T-helper 1 cell treated with Interleukin-12 subunit alpha and Interleukin-12 subunit beta and Interleukin-4 antibody, amounts not matched to agents 30 μg/mL and 1 μg/mL, for 36 hours (primary cell): ENCODE data around the gene CMTM2.

ENCODE experiments used
- H3K27ac Mint-ChIP-seq: one replicate; pipeline ENCODE4 v1.8.0; 2021; ENCODE audit warnings: mild to moderate bottlenecking, mixed read lengths
- H3K27me3 Mint-ChIP-seq: one replicate; pipeline ENCODE4 v1.8.0; 2021; ENCODE audit warnings: low read depth, mixed read lengths
- H3K36me3 Mint-ChIP-seq: one replicate; pipeline ENCODE4 v1.8.0; 2021; ENCODE audit warnings: low read depth, mixed read lengths
- H3K4me1 Mint-ChIP-seq: one replicate; pipeline ENCODE4 v1.8.0; 2021; ENCODE audit warnings: low read depth, mixed read lengths
- H3K4me3 Mint-ChIP-seq: one replicate; pipeline ENCODE4 v1.8.0; 2021; ENCODE audit warnings: mild to moderate bottlenecking, moderate library complexity, mixed read lengths
- H3K9me3 Mint-ChIP-seq: one replicate; pipeline ENCODE4 v1.8.0; 2021; ENCODE audit warnings: mixed read lengths

The CMTM2 gene, protein sequence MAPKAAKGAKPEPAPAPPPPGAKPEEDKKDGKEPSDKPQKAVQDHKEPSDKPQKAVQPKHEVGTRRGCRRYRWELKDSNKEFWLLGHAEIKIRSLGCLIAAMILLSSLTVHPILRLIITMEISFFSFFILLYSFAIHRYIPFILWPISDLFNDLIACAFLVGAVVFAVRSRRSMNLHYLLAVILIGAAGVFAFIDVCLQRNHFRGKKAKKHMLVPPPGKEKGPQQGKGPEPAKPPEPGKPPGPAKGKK

DNA sequence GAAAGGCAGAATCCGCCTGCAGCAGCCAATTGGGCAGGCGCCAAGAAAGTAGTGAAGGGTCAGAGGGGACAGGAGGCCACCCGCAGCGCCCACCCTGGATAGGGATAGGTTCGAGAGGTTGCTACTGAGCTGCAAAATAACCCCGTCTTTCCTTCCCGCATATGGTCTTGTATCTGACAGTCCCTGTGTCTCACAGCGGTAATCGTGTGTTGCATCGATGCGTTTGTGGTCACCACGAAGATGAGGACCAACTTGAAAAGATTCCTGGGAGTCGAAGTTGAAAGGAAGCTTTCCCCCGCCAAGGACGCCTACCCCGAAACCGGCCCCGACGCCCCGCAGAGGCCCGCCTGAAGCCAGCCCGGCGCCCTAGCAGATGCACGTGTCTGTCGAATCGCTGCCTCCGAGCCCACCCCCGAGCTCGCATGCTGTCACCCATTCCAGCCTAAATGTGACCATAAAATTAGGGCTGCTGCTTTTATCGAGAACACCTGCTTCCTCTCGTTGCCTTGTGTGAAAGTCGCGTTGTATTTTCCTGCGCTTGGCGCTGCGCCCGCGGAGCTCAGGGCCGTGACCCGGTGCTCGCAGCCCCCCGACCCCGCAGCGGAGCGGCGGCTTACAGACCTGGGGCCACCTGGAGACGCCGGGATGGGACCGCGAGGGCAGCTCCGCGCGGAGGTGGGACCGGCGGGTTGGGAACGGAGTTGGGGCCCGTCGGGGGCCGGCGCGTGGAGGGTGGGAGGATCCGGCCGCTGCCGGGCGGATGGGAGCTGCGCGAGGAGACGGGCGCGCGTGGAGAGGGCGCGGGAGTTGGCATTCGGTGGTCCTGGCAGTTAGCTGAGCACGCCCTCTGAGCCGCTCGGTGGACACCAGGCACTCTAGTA, at the start of gene CMTM2:
TSS of gene CMTM2 (plus strand) at position 813 of the 881 bp plus-strand sequence. CDS start 145 bp downstream, outside the sequence.
- Mint-ChIP-seq H3K27me3 (peaks cover 37% of the 10 kb centered on the region), H3K27ac (no peak within 1 kb of the TSS), H3K4me3 (no peak within 1 kb of the TSS), H3K4me1 (peaks cover 13% of the 10 kb centered on the region), H3K9me3 (no peaks in the 10 kb centered on the region), H3K36me3 (peaks cover 37% of the 10 kb centered on the region)

DNA sequence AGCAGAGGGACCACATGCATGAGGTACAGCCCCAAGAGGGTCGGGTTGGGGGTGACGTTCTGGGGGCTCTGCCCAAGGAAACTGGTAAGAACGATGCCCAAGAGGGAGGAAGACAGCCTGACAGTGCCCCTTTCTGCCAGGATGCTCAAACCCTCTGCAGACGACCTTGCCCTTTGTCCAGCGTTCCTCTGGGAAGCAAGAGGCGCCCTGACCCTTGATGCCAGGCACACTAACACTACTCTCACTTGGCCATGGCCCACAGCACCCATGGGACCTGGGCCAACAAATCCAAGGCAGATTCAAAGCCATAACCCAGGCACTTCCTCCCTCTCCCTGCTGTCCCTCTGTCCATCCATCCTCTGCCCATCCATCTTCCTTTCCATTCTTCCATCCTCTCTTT, 49.8 kb upstream of the CMTM2 start:
- Mint-ChIP-seq H3K4me3 (no peak overlapping the region), H3K4me1 (peaks cover 42% of the 10 kb centered on the region), H3K36me3 (peaks cover 35% of the 10 kb centered on the region), H3K27ac (peak overlapping the region; percentile 47), H3K9me3 (no peaks in the 10 kb centered on the region), H3K27me3 (no peaks in the 10 kb centered on the region)

DNA sequence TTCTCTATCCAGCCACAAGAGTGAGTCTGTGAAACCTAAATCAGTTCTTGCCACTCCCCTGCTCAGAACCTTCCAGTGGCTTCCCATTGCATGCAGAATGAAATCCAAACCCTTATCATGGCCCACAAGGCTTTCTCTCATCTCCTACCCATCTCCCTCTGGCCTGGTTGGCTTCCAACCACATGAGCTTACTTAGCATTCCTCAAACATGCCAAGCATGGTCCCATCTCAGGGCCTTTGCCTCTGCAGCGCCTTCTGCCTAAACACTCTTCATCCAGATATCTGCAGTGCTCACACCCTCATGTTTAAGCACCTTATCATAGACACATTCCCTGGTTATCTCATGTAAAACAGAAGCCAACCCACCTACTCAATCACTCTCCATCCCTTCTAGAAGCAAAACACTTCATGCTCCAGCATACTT, 44.9 kb upstream of the CMTM2 start:
- H3K4me3 Mint-ChIP-seq = no peak overlapping the region
- no peaks in the 10 kb centered on the region for H3K9me3 Mint-ChIP-seq
- no peak overlapping the region for H3K27ac Mint-ChIP-seq
- peaks cover 37% of the 10 kb centered on the region for H3K36me3 Mint-ChIP-seq
- peaks cover 28% of the 10 kb centered on the region for H3K4me1 Mint-ChIP-seq
- H3K27me3 Mint-ChIP-seq = no peaks in the 10 kb centered on the region

DNA sequence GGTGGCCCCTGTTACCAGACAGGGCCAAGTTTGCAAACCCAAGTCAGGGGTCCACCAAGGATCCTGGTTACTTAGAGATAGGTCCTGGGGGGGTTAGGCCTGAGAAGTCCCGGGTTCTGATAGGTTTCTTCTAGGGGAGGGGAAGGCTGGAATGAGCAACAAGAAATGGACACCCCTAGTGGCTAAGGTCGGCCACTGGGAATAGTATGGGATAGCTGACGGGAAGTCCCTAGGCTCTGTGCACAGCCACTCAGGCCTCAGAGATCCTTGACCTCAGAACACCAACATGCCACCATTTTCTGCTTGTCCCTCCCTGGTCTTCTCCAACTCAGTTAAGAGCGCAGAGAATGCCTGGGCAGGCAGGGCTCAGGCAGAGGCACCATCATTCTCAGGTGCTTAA, 42.7 kb upstream of the CMTM2 start:
- Mint-ChIP-seq H3K36me3 (peaks cover 27% of the 10 kb centered on the region), H3K27ac (no peak overlapping the region)

DNA sequence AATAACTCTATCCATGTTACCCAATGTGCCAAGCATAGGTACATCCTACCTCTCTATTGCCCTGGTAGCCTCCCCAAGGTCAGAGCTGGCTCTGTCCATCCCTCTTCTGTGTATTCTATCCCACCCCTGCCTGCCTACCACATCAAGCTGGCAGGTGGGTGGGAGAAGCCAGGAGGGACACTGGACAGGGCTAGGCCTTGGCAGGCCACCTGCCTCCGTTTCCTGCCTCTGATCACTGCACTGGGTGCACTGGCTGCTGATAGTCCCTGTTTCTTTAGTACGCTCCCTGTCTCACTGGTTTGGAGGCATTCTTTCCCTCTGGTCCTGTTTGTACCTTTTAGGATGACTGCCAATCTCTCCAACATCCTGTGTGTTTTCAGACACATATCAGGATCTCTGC, 42.0 kb upstream of the CMTM2 start:
- H3K4me3 Mint-ChIP-seq = no peak overlapping the region
- no peak overlapping the region for H3K27ac Mint-ChIP-seq
- H3K4me1 Mint-ChIP-seq = peaks cover 29% of the 10 kb centered on the region
- H3K36me3 Mint-ChIP-seq = peaks cover 29% of the 10 kb centered on the region
- H3K27me3 Mint-ChIP-seq = no peaks in the 10 kb centered on the region
- H3K9me3 Mint-ChIP-seq = no peaks in the 10 kb centered on the region

More for the DNA sequence above, 42.7 kb upstream of the CMTM2 start:
- Mint-ChIP-seq H3K4me1 (peaks cover 27% of the 10 kb centered on the region), H3K4me3 (no peak overlapping the region), H3K9me3 (no peaks in the 10 kb centered on the region), H3K27me3 (no peaks in the 10 kb centered on the region)

DNA sequence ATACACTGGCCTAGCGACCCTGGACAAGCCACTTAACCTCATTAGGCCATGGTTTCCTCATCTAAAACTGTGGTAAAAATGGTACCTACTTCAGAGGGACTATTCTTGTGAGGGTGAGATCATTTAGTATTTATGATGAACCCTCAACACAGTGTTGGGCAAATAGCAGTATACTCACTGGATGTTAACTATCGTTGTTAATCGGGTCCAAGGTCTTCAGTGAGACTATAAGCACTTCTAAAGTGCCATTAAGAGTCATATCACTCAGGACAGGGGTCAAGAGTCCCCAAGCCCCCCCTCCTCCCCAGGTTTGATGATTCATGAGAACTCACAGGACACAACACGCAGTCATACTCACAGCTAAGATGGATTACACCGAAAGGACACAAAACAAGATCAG, 40.4 kb upstream of the CMTM2 start:
- H3K27ac Mint-ChIP-seq = no peak overlapping the region
- H3K36me3 Mint-ChIP-seq = peaks cover 29% of the 10 kb centered on the region
- H3K27me3 Mint-ChIP-seq = no peaks in the 10 kb centered on the region
- H3K9me3 Mint-ChIP-seq = no peaks in the 10 kb centered on the region
- H3K4me3 Mint-ChIP-seq = no peak overlapping the region
- H3K4me1 Mint-ChIP-seq = peaks cover 32% of the 10 kb centered on the region

DNA sequence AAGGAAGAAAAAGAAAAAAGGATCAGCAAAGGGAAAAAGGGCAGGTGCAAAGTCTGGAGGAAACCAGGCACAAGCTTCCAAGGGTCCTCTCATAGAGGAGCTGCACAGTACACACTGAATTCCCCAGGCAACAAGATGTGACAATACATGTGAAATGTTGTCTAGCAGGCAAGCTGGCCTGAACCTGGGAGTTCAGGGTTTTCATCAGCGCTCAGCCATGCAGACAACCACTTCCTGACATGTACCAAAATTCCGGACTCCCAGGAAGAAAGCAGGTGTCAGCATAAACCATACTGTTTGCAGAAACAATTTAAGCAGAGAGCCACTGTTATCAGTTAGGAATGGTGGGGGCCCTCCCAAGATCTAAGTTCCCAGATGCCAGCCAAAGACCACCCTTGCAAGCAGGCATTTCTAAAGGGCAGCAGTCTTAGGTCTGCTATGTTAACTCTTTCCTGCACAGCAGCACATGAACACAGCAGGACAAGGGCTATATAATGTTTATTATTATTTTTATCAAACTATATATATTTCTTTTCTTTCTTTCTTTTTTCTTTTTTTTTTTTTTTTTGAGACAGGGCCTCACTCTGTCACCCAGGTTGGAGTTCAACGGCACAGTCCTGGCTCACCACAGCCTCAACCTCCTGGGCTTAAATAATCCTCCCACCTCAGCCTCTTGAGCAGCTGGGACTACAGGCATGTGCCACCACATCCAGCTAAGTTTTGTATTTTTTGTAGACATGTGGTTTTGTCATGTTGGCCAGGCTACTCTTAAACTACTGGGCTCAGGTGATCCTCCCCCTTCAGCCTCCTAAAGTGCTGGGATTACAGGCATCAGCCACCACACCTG, 39.4 kb upstream of the CMTM2 start:
- no peak overlapping the region for H3K4me3 Mint-ChIP-seq
- H3K36me3 Mint-ChIP-seq = peaks cover 27% of the 10 kb centered on the region
- no peaks in the 10 kb centered on the region for H3K27me3 Mint-ChIP-seq
- H3K4me1 Mint-ChIP-seq = peaks cover 35% of the 10 kb centered on the region
- peak overlapping the region; percentile 56 for H3K27ac Mint-ChIP-seq
- H3K9me3 Mint-ChIP-seq = no peaks in the 10 kb centered on the region

DNA sequence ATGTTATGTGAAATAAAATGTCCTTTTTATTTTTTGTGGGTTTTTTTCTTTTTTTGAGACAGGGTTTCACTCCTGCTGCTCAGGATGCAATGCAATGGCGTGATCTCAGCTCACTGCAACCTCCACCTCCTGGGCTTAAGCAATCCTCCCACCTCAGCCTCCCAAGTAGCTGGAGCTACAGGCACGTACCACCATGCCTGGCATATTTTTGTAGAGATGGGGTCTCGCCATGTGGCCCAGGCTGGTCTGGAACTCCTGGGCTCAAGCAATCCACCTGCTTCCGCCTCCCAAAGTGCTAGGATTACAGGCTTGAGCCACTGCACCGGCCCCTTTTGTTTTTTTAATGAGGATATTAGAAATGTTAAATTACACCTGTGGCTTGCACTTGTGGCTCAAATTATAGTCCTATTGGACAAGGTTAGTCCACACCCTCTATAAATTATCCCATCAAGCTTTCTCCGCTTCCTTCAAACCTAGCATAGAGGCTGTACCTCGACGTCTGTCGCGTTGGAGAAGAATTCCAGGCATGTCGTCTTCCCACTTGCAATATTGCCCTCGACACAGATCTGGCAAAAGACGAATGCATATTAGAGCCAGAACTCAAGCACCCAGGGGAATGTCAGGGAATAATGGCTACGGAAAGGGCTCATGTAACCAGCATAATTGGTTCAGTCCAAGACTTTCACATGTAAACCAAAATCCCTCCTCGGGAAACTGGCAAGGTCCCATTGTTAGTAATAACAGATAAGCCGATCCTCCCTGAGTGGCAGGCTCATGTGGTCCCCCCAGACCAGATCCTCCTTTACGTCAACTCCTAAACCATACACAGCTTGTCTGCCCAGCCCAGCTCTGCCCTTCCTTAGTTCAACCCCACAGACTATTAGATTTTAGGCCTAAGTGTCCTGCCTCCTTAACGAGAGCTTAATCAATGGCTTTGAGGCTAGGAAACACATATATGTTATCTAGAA, 37.6 kb upstream of the CMTM2 start:
- H3K4me1 Mint-ChIP-seq = peaks cover 35% of the 10 kb centered on the region
- no peaks in the 10 kb centered on the region for H3K9me3 Mint-ChIP-seq
- H3K27me3 Mint-ChIP-seq = no peaks in the 10 kb centered on the region
- H3K27ac Mint-ChIP-seq = no peak overlapping the region
- H3K36me3 Mint-ChIP-seq = peaks cover 19% of the 10 kb centered on the region
- no peak overlapping the region for H3K4me3 Mint-ChIP-seq

DNA sequence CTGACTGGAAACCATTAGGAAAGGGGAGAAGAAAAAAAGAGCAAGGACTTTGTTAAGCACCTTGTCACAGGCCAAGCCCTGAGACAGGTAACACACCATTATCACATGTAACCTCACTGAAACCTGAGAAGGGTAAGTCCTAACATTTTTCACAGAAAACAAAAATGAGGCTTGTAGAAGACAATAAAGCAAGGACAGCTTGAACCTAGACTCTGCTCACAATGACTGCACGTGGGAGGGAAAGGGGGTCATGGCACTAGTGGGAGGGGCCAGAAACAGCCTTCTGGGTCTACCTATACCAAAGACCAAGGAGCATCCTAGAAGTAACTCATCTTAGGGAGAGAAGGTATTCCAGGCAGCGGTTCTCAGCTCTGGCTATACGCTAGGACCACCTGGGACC, 36.9 kb upstream of the CMTM2 start:
- Mint-ChIP-seq H3K27me3 (no peaks in the 10 kb centered on the region), H3K4me1 (peaks cover 35% of the 10 kb centered on the region), H3K36me3 (peaks cover 13% of the 10 kb centered on the region), H3K4me3 (no peak overlapping the region), H3K27ac (no peak overlapping the region), H3K9me3 (no peaks in the 10 kb centered on the region)

DNA sequence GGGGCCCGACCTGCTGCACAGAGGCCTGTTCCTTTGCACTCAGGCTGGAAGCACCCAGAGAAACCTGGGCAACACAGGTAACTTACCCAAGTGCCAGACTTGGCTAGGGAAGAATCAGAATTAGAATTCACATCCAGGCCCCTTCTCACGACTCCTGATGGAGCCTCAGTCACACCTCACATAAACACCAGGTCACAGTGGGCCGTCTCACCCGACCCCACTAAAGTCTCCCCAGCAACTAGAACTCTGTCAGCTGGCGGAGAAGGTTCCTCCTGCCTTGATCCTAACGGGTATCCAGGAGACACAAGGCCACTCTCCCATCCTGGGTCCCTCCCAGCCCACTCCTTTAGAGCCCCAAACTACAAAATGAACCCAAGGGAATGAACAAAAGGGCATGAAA, 35.7 kb upstream of the CMTM2 start:
- H3K27ac Mint-ChIP-seq = no peak overlapping the region

DNA sequence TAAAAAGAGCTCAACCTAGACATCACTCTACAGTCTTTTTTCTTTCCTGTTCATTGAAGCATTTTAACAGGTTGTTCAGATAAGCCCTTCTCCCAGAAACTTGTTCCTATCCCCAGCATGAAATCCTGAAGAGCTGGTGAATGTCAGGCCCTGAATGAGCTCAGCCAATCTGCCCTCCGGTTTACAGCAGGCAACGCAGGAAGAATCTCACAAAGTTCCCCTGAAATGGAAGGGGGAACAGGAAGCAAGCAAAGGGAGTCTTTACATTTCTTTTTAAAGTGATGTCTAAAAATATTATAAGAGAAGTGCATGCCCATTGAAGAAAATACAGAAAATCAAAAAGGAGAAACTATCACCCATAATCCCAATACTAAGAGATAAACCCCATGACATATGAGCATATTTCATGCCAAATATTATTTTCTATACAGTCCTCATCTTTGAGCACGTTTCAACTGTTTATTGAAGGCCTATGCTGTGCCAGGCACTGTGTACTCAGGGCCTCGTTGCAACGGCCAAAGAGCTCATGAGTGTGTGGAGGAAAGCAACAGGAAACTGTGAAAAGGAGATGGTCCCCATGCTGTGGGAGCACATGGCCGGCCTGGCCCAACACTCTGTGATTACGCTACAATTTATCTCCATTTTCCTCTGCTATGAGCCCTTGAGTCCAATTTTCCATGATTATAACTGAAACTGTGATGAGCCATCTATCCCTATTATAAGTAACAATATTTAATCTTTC, 35.1 kb upstream of the CMTM2 start:
- Mint-ChIP-seq H3K36me3 (peaks cover 17% of the 10 kb centered on the region), H3K27ac (peak overlapping the region; percentile 22), H3K4me1 (peaks cover 40% of the 10 kb centered on the region), H3K4me3 (no peak overlapping the region), H3K27me3 (no peaks in the 10 kb centered on the region), H3K9me3 (no peaks in the 10 kb centered on the region)

More for the DNA sequence above, 35.7 kb upstream of the CMTM2 start:
- peaks cover 38% of the 10 kb centered on the region for H3K4me1 Mint-ChIP-seq
- H3K9me3 Mint-ChIP-seq = no peaks in the 10 kb centered on the region
- H3K4me3 Mint-ChIP-seq = no peak overlapping the region
- H3K27me3 Mint-ChIP-seq = no peaks in the 10 kb centered on the region
- H3K36me3 Mint-ChIP-seq = peaks cover 20% of the 10 kb centered on the region

DNA sequence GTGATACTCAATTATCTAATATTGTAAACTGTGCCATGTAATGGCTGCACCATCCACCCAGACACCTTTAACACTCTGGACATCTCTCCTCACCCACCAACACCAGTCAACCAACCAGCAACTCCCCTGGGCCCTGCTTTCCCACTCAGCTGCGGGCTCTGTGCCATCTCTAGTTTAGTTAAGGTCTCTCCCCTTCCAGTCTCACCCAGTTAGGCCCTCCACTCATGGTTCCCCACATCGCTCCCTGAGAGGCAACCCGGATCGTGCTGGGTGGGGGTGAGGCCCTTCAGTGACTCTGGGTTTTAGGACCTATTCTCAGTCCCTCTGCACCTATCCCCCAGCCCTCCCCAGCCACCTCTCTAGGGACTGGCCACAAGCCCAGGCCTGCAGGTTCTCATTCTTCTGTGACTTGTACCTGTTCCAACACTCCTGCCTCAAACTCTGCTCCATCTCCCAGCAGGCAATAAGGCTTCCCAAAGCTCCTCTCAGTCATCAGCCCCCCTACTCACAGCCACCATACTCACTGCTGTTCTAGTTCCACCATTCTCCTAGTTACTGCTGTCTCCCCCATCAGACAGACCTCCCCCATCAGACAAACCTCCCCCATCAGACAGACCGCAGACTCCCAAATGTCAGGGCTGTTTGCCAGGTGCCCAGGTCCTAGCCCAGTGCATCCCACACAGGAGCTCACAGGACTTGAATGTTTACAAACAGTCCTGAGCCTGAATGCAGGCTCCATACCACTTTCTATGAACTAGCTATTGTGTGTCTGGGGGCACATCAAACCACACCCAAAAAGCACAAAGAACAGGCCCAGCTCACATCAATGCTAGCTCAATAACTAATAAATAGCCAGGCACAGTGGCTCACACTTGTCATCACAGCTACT, 31.9 kb upstream of the CMTM2 start:
- Mint-ChIP-seq H3K36me3 (peaks cover 15% of the 10 kb centered on the region), H3K27ac (peak overlapping the region; percentile 18), H3K27me3 (peaks cover 1% of the 10 kb centered on the region), H3K4me3 (no peak overlapping the region), H3K9me3 (no peaks in the 10 kb centered on the region), H3K4me1 (peaks cover 43% of the 10 kb centered on the region)
